HG03103 (cell line): Measurements from ENCODE around the gene FAM135A.
"Not testable (repeated sequence)": the region's sequence is repeated elsewhere in the genome, so short reads cannot be mapped to it uniquely, and the experiment has no call there.

Source experiments
- ATAC-seq: cut with Tn5 transposase; IDR thresholded peaks from one replicate; pipeline ENCODE4 v1.9.1; 2021; ENCODE audit warnings: low read depth; ENCODE audit not compliant: unreplicated experiment

The FAM135A gene

DNA sequence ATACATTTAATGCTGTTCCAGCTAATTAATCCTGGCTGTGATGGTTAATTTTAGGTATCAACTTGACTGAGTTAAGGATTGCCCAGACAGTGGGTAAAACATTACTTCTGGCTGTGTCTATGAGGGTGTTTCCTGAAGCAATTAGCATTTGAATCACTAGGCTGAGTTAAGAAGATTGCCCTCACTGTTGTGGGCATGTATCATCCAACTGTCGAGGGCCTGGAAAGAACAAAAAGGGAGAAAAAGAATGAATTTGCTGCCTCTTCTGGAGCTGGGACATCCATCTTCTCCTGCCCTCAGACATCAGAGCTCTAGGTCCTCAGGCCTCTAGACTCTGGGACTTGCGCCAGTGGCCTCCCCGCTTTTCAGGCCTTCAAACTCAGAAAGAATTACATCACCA, 187.7 kb downstream of the FAM135A start:
- ATAC-seq = no peak

DNA sequence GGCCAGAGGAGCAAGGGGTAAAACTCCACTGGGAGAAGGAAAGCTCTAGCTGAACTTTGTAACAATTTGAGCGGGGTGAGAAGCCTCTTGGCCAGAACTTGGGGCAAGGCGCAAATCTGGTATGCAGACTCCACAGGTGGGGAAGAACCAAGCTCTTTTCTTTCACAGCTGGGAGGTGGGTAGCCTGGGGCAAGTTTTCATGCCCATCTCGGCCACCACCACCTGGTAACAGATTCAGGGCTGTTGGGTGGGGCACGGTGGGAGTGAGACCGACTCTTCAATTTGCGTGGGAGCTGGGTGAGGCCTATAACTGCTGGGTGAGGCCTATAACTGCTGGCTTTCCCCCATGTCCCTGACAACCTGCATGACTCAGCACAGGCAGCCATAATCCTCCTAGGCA, 190.9 kb downstream of the FAM135A start:
- ATAC-seq = no peak

DNA sequence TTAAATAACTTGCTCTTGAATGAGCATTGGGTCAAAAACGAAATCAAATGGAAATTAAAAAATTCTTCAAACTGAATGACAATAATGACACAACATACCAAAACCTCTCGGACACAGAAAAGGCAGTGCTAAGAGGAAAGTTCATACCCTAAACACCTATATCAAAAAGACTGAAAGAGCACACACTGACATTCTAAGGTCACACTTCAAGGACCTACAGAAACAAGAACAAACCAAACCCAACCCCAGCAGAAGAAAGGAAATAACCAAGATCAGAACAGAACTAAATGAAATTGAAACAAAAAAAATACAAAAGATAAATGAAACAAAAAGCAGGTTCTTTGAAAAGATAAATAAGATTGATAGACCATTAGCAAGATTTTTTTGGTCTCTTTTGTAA, 194.1 kb downstream of the FAM135A start:
- not testable (repeated sequence) for ATAC-seq

DNA sequence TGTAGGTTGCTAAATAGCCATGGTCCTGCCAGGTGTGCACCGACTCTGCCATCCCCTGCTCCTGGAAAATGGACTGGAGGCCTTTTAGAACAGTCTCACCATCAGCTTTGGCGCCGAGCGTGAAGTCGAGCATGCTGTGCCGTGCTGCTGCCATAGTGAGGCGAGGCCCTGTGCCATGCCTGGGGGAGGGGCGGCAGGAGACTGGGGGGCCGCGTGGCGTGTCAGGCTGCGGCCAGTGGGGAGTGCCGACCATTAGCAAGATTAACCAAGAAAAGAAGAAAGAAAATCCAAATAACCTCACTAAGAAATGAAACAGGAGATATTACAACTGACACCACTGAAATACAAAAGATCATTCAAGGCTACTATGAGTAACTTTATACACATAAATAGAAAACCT, 195.9 kb downstream of the FAM135A start:
- ATAC-seq = not testable (repeated sequence)
